K562 (cell line): ENCODE results near the gene HPCAL1. TPM values are rescaled to one million over a fixed set of nuclear protein-coding genes. Genes with fewer than 3 reads are reported as not detected.

Source experiments
- ARID1B ChIP-seq: fragments of 450-650 bp; IDR thresholded peaks from 2 replicates; pipeline ENCODE4 v1.6.1; 2016; ENCODE audit warnings: antibody characterized with exemption, mild to moderate bottlenecking, inconsistent platforms
- ESRRB ChIP-seq: fragments of 250-450 bp; sonication (Bioruptor Pico); IDR thresholded peaks from 2 replicates; pipeline ENCODE4 v1.5.0; 2020; ENCODE audit warnings: mild to moderate bottlenecking, moderate library complexity, borderline replicate concordance
- ETV1 ChIP-seq: fragments of 450-650 bp; conservative IDR thresholded peaks from 2 replicates; pipeline ENCODE4 v1.6.1; 2016; ENCODE audit warnings: missing genetic modification characterization, control low read depth, low read depth, missing compliant biosample characterization
- SMC3 ChIP-seq: conservative IDR thresholded peaks from 2 replicates; pipeline ENCODE4 v1.6.1; 2011; ENCODE audit warnings: low read depth, low read length, improper control_type of control experiment; ENCODE audit not compliant: insufficient read depth
- U2AF2 ChIP-seq: fragments of 200-400 bp; formaldehyde crosslinking; optimal IDR thresholded peaks from 2 replicates; pipeline ENCODE3; 2017; ENCODE audit warnings: low read depth, mild to moderate bottlenecking, low read length
- ZKSCAN8 ChIP-seq: fragments of 200-800 bp; sonication (Bioruptor generic); IDR thresholded peaks from 2 replicates; pipeline ENCODE4 v1.6.1; 2016; ENCODE audit warnings: missing genetic modification characterization, missing compliant biosample characterization
- ZNF140 ChIP-seq: fragments of 250-450 bp; sonication (Bioruptor Pico); IDR thresholded peaks from 2 replicates; pipeline ENCODE4 v1.8.0; 2021; ENCODE audit warnings: moderate library complexity, mild to moderate bottlenecking, inconsistent platforms
- ZNF311 ChIP-seq: fragments of 250-450 bp; sonication (Bioruptor Pico); IDR thresholded peaks from 2 replicates; pipeline ENCODE4 v1.4.0; 2020; ENCODE audit warnings: mild to moderate bottlenecking, moderate library complexity
- ZNF778 ChIP-seq: fragments of 450-650 bp; formaldehyde crosslinking; IDR thresholded peaks from 2 replicates; pipeline ENCODE4 v1.4.0; 2020; ENCODE audit warnings: mild to moderate bottlenecking, moderate library complexity
- polyA plus RNA-seq, 8 experiments: library from polyadenylated mRNA; depleted of rRNA in 4 of 8; stranded (reverse) in 5 of 8; unstranded in 3 of 8; fragments of >200 nt; fragmentation: Nextera tagmentation in 2 of 8; fragmentation: Illumina TruSeq in 1 of 8; extraction: Ambion mirVana in 2 of 8; extraction: Trizol in 1 of 8; gene quantifications; 2 replicates each; pipeline versions ENCODE4 v1.2.1 to v1.2.3, GENCODE V29; 2011 to 2014; ENCODE audit warnings: inconsistent platforms in 1 of 8, missing spikeins in 1 of 8
- total RNA-seq, 7 experiments: library from RNA; depleted of rRNA in 6 of 7; stranded (reverse); fragments of >200 nt in 6 of 7; fragmentation: Illumina TruSeq in 2 of 7; extraction: Trizol in 2 of 7; gene quantifications; 2 replicates each; pipeline versions ENCODE4 v1.2.1 to v1.2.3, GENCODE V29; 2011 to 2021; ENCODE audit warnings: low replicate concordance in 1 of 7
- TF ChIP-seq, protein P1 (sequence below): fragments of 200-600 bp; sonication (generic); IDR thresholded peaks from one replicate; pipeline ENCODE4 v1.6.1; 2012; ENCODE audit warnings: mild to moderate bottlenecking, low read depth, low read length, inconsistent platforms
- TF ChIP-seq, protein P2 (sequence below): sonication (generic); formaldehyde crosslinking; IDR thresholded peaks from 2 replicates; pipeline ENCODE4 v1.8.1; 2023; ENCODE audit warnings: mild to moderate bottlenecking, missing genetic modification reagents, moderate library complexity
- TF ChIP-seq, protein P3 (sequence below): fragments of 250-450 bp; sonication (Bioruptor Pico); IDR thresholded peaks from 2 replicates; pipeline ENCODE4 v1.8.0; 2021; ENCODE audit warnings: moderate library complexity, mild to moderate bottlenecking, inconsistent platforms

Gene HPCAL1
- total and polyA plus RNA-seq, 9 of the 15 experiments (the other 6 are each of a cell fraction or from before 2014, with no cell fraction given): 2.7 to 65.5 (median 23.9) TPM

DNA sequence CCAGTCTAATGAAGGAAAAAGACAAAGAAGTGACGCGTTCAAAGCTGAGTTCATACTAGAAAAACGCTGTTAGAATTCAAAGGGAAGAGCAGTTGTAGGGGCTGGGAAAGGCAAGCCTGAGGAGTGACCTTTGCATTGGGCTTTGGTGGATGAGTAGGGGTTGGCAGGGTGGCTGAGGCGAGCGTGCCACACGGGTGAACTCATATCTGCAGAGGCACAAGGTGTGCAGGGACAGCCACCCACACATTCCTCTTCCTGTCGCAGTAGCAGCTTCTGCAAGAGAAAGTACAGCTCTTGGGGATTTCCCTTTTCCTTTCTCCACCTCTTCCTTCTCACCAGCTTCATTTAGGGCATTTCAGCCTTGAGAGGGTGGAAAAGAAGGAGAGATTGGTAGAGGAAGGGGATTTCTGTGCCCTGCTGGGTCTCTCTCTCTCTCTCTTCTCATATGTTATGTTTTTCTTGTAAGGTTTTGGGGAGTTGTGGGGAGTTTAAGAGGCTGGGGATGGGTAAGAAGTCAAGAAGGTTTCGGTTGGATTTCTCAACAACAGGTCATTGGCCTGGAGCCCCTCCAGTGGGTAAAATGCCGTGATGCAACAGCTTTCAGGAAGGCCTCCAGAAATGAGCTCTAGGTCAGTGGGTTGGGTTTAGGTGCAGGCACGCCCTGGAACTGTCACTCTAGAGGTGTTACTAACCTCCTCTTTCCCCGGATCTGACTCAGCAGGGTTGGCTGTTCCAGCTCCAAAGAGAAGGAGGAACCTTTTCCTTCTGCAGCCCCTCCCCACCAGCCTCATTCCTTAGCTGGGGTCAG, 105.3 kb downstream of the HPCAL1 start (continued):
- TF ChIP-seq, protein P1, sequence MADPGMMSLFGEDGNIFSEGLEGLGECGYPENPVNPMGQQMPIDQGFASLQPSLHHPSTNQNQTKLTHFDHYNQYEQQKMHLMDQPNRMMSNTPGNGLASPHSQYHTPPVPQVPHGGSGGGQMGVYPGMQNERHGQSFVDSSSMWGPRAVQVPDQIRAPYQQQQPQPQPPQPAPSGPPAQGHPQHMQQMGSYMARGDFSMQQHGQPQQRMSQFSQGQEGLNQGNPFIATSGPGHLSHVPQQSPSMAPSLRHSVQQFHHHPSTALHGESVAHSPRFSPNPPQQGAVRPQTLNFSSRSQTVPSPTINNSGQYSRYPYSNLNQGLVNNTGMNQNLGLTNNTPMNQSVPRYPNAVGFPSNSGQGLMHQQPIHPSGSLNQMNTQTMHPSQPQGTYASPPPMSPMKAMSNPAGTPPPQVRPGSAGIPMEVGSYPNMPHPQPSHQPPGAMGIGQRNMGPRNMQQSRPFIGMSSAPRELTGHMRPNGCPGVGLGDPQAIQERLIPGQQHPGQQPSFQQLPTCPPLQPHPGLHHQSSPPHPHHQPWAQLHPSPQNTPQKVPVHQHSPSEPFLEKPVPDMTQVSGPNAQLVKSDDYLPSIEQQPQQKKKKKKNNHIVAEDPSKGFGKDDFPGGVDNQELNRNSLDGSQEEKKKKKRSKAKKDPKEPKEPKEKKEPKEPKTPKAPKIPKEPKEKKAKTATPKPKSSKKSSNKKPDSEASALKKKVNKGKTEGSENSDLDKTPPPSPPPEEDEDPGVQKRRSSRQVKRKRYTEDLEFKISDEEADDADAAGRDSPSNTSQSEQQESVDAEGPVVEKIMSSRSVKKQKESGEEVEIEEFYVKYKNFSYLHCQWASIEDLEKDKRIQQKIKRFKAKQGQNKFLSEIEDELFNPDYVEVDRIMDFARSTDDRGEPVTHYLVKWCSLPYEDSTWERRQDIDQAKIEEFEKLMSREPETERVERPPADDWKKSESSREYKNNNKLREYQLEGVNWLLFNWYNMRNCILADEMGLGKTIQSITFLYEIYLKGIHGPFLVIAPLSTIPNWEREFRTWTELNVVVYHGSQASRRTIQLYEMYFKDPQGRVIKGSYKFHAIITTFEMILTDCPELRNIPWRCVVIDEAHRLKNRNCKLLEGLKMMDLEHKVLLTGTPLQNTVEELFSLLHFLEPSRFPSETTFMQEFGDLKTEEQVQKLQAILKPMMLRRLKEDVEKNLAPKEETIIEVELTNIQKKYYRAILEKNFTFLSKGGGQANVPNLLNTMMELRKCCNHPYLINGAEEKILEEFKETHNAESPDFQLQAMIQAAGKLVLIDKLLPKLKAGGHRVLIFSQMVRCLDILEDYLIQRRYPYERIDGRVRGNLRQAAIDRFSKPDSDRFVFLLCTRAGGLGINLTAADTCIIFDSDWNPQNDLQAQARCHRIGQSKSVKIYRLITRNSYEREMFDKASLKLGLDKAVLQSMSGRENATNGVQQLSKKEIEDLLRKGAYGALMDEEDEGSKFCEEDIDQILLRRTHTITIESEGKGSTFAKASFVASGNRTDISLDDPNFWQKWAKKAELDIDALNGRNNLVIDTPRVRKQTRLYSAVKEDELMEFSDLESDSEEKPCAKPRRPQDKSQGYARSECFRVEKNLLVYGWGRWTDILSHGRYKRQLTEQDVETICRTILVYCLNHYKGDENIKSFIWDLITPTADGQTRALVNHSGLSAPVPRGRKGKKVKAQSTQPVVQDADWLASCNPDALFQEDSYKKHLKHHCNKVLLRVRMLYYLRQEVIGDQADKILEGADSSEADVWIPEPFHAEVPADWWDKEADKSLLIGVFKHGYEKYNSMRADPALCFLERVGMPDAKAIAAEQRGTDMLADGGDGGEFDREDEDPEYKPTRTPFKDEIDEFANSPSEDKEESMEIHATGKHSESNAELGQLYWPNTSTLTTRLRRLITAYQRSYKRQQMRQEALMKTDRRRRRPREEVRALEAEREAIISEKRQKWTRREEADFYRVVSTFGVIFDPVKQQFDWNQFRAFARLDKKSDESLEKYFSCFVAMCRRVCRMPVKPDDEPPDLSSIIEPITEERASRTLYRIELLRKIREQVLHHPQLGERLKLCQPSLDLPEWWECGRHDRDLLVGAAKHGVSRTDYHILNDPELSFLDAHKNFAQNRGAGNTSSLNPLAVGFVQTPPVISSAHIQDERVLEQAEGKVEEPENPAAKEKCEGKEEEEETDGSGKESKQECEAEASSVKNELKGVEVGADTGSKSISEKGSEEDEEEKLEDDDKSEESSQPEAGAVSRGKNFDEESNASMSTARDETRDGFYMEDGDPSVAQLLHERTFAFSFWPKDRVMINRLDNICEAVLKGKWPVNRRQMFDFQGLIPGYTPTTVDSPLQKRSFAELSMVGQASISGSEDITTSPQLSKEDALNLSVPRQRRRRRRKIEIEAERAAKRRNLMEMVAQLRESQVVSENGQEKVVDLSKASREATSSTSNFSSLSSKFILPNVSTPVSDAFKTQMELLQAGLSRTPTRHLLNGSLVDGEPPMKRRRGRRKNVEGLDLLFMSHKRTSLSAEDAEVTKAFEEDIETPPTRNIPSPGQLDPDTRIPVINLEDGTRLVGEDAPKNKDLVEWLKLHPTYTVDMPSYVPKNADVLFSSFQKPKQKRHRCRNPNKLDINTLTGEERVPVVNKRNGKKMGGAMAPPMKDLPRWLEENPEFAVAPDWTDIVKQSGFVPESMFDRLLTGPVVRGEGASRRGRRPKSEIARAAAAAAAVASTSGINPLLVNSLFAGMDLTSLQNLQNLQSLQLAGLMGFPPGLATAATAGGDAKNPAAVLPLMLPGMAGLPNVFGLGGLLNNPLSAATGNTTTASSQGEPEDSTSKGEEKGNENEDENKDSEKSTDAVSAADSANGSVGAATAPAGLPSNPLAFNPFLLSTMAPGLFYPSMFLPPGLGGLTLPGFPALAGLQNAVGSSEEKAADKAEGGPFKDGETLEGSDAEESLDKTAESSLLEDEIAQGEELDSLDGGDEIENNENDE: no peak
- TF ChIP-seq ZNF778 (CRISPR knock-in tag): no peak
- peak; percentile 81 for TF ChIP-seq ETV1 (tag)
- TF ChIP-seq ESRRB: no peak
- TF ChIP-seq U2AF2: no peak
- no peak for TF ChIP-seq ZNF140 (CRISPR knock-in tag)
- TF ChIP-seq, protein P2, sequence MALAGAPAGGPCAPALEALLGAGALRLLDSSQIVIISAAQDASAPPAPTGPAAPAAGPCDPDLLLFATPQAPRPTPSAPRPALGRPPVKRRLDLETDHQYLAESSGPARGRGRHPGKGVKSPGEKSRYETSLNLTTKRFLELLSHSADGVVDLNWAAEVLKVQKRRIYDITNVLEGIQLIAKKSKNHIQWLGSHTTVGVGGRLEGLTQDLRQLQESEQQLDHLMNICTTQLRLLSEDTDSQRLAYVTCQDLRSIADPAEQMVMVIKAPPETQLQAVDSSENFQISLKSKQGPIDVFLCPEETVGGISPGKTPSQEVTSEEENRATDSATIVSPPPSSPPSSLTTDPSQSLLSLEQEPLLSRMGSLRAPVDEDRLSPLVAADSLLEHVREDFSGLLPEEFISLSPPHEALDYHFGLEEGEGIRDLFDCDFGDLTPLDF (CRISPR knock-in tag): 0 out of 2 replicates have a peak, but pooled peaks have one; percentile 41
- peak; percentile 66 for TF ChIP-seq ARID1B
- no peak for TF ChIP-seq ZKSCAN8 (CRISPR knock-in tag)
- no peak for TF ChIP-seq SMC3
- TF ChIP-seq ZNF311 (CRISPR knock-in tag): no peak
- TF ChIP-seq, protein P3, sequence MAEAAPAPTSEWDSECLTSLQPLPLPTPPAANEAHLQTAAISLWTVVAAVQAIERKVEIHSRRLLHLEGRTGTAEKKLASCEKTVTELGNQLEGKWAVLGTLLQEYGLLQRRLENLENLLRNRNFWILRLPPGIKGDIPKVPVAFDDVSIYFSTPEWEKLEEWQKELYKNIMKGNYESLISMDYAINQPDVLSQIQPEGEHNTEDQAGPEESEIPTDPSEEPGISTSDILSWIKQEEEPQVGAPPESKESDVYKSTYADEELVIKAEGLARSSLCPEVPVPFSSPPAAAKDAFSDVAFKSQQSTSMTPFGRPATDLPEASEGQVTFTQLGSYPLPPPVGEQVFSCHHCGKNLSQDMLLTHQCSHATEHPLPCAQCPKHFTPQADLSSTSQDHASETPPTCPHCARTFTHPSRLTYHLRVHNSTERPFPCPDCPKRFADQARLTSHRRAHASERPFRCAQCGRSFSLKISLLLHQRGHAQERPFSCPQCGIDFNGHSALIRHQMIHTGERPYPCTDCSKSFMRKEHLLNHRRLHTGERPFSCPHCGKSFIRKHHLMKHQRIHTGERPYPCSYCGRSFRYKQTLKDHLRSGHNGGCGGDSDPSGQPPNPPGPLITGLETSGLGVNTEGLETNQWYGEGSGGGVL: no peak
